Large intestine (tissue), 3 donors: ENCODE data around the gene PTPRD. TPM values are rescaled to one million over a fixed set of nuclear protein-coding genes. Genes with fewer than 3 reads are reported as not detected.

ENCODE experiments used
- DNase-seq, 2 donors: peaks; one replicate each; pipeline versions ENCODE4 v3.0.0 to v3.0.0-alpha.2; 2013
- H3K27ac ChIP-seq: one replicate; pipeline ENCODE4 v1.5.1; 2013; ENCODE audit warnings: low read length
- H3K27me3 ChIP-seq: 2 replicates; pipeline ENCODE4 v1.6.1; 2013; ENCODE audit warnings: low read length; ENCODE audit not compliant: control insufficient read depth, insufficient read depth
- H3K36me3 ChIP-seq: 2 replicates; pipeline ENCODE4 v1.6.1; 2013; ENCODE audit warnings: low read length; ENCODE audit not compliant: control insufficient read depth, insufficient read depth
- H3K4me1 ChIP-seq: one replicate; pipeline ENCODE4 v1.6.1; 2013; ENCODE audit warnings: low read length; ENCODE audit not compliant: control insufficient read depth, insufficient read depth
- H3K4me3 ChIP-seq: one replicate; pipeline ENCODE4 v1.5.1; 2013; ENCODE audit warnings: low read length
- H3K9me3 ChIP-seq: one replicate; pipeline ENCODE4 v1.6.1; 2013; ENCODE audit warnings: mild to moderate bottlenecking, low read depth, low read length, moderate library complexity; ENCODE audit not compliant: control insufficient read depth
- WGBS: methylation state at CpG from one replicate; pipeline ENCODE4 v1.1.5; 2013; ENCODE audit warnings: low lambda C conversion rate; ENCODE audit not compliant: insufficient coverage; 5-methylcytosine and 5-hydroxymethylcytosine counted together
- polyA plus RNA-seq: library from polyadenylated mRNA; unstranded; fragments of 120-200 nt; gene quantifications from one replicate; pipeline ENCODE4 v1.2.1, GENCODE V29; 2013

PTPRD gene
- polyA plus RNA-seq, 1 donor, result 12.0 TPM

GRCh38 chr9:10036095-10036494 lies 576.7 kb downstream of the PTPRD start:
- no peak overlapping the region for H3K4me3 ChIP-seq
- H3K36me3 ChIP-seq, result no peaks in the 10 kb centered on the region
- no peak for DNase-seq
- 70% methylated on average over 2 of the region's 2 CpGs for WGBS
- H3K4me1 ChIP-seq, result no peaks in the 10 kb centered on the region
- no peak overlapping the region for H3K27ac ChIP-seq
- H3K9me3 ChIP-seq, result no peaks in the 10 kb centered on the region
- no peaks in the 10 kb centered on the region for H3K27me3 ChIP-seq

DNA sequence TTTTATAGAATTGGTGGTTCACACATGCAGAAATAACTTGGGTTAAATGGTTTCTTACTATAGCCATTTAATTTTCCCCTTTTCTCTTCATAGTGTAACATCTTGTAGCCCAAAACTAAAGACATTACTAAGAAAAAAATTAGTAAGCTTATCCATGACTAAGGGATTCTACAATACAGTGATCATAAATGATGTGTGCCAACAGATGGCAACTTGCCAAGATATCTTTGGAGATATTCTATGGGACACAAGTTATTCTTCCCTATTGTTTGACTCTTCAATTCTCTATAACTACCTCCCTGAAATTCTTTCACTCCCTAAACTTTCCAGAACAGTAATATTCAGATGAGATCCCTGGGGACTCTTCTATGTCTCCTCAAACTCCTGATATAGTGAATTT lies 580.6 kb downstream of the PTPRD start:
- no peaks in the 10 kb centered on the region for H3K36me3 ChIP-seq
- DNase-seq, result no peak
- H3K4me3 ChIP-seq, result no peak overlapping the region
- no peaks in the 10 kb centered on the region for H3K9me3 ChIP-seq
- no peaks in the 10 kb centered on the region for H3K4me1 ChIP-seq
- no peak overlapping the region for H3K27ac ChIP-seq
- no peaks in the 10 kb centered on the region for H3K27me3 ChIP-seq

GRCh38 chr9:10026443-10026984 lies 586.3 kb downstream of the PTPRD start:
- WGBS, result 78% methylated on average over 3 of the region's 5 CpGs
- no peak overlapping the region for H3K27ac ChIP-seq
- H3K36me3 ChIP-seq, result no peaks in the 10 kb centered on the region
- no peaks in the 10 kb centered on the region for H3K9me3 ChIP-seq
- DNase-seq, result no peak
- no peaks in the 10 kb centered on the region for H3K27me3 ChIP-seq
- H3K4me1 ChIP-seq, result no peaks in the 10 kb centered on the region
- no peak overlapping the region for H3K4me3 ChIP-seq

DNA sequence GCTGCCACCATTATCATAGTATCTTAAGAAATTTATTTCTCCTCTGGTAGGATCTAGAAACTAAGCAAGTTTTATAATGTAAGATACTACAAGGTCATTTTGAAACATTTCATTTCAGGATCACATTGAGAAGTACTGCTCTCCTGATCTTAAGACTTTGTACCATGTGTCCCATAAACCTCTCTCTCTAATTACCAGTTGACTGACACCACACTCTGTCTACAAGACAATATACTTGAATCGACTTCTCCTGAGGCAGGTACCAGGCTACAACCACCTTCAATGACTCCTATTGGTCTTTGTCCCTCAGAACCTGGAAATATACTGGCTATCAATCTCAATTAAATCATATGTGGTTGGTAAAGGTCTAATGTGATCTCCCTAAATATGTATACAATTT lies 597.0 kb downstream of the PTPRD start:
- WGBS, result no CpG with 5 or more reads among the region's 1 CpG
- no peaks in the 10 kb centered on the region for H3K4me1 ChIP-seq
- DNase-seq, result no peak
- H3K27me3 ChIP-seq, result no peaks in the 10 kb centered on the region
- H3K9me3 ChIP-seq, result no peaks in the 10 kb centered on the region
- no peaks in the 10 kb centered on the region for H3K36me3 ChIP-seq
- no peak overlapping the region for H3K27ac ChIP-seq
- no peak overlapping the region for H3K4me3 ChIP-seq

DNA sequence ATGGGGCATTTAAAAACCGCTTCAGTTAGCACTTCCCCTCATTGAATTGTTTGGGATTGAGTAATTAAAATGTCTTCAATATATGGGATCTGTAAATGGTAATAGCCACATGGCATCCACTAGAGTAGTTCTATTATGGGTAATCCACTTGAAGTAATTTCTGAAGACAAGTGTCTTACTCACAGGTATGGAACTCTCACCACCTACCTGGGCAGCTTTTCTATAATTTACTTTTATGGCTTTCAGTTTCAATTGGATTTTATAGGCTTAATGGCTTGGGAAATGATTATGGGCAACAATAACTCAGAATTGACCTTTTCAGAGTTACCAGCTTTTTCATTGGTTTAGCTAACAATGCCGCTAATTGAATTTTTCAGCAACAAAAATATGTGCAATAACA lies 597.9 kb downstream of the PTPRD start:
- H3K36me3 ChIP-seq, result no peaks in the 10 kb centered on the region
- WGBS, result 86% methylated on average over 1 of the region's 2 CpGs

DNA sequence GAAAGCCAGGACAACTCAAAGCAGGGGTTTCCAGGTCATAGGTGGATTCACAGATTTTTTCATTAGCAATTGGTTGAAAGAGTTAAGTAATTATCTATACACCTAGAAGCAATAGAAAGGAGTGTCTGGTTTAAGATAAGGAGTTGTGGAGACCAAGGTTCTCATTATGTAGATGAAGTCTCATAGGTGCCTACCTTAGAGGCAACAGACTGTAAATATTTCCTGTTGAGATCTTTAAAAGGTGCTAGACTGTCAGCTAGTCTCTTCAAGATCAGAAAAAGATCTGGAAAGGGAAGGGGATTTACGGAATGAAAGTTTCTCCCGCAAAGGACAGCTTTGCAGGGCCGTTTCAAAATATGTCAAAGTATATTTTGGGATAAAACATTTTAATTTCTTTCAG lies 603.4 kb downstream of the PTPRD start:
- no peak for DNase-seq
- WGBS, result 80% methylated on average over 1 of the region's 3 CpGs
- Histone ChIP-seq H3K9me3 (no peaks in the 10 kb centered on the region), H3K27me3 (no peaks in the 10 kb centered on the region), H3K4me3 (no peak overlapping the region), H3K4me1 (no peaks in the 10 kb centered on the region), H3K36me3 (no peaks in the 10 kb centered on the region), H3K27ac (no peak overlapping the region)

More for the DNA sequence above, 597.9 kb downstream of the PTPRD start:
- Histone ChIP-seq H3K9me3 (no peaks in the 10 kb centered on the region), H3K4me3 (no peak overlapping the region), H3K27me3 (no peaks in the 10 kb centered on the region), H3K4me1 (no peaks in the 10 kb centered on the region), H3K27ac (no peak overlapping the region)
- DNase-seq, result no peak

- Histone ChIP-seq H3K9me3 (no peaks in the 10 kb centered on the region), H3K4me1 (no peaks in the 10 kb centered on the region), H3K27me3 (no peaks in the 10 kb centered on the region), H3K27ac (no peak overlapping the region), H3K36me3 (no peaks in the 10 kb centered on the region), H3K4me3 (no peak overlapping the region)
- WGBS, result no CpG with 5 or more reads among the region's 1 CpG
- no peak for DNase-seq
Measured at GRCh38 chr9:10008101-10008799, 604.6 kb downstream of the PTPRD start.

DNA sequence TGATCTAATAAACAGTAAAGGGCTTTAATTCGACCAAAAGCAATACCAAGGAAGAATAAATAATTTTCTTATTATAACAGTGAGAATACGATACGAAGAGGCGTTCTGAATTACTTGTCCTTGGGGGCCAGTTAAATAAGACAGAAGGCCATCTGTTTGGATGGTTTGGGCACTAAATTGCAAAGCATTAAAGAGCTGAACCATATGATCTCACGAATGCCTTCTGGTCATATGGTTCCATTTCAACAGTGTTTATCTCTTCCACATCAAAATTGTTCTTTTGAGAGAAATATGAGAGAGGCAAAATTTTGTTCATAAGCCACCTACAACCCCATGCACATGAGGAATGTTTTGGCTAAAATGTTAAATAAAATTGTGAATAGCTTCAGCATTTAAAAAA lies 605.4 kb downstream of the PTPRD start:
- H3K4me1 ChIP-seq, result no peaks in the 10 kb centered on the region
- no peak for DNase-seq
- no peak overlapping the region for H3K27ac ChIP-seq
- WGBS, result 43% methylated on average over 1 of the region's 5 CpGs
- H3K36me3 ChIP-seq, result no peaks in the 10 kb centered on the region
- no peaks in the 10 kb centered on the region for H3K27me3 ChIP-seq
- H3K9me3 ChIP-seq, result no peaks in the 10 kb centered on the region
- H3K4me3 ChIP-seq, result no peak overlapping the region

GRCh38 chr9:10005206-10005605 lies 607.6 kb downstream of the PTPRD start:
- Histone ChIP-seq H3K36me3 (no peaks in the 10 kb centered on the region), H3K9me3 (no peaks in the 10 kb centered on the region), H3K27ac (no peak overlapping the region), H3K27me3 (no peaks in the 10 kb centered on the region), H3K4me3 (no peak overlapping the region), H3K4me1 (no peaks in the 10 kb centered on the region)
- 45% methylated on average over 1 of the region's 4 CpGs for WGBS
- DNase-seq, result no peak

- Histone ChIP-seq H3K27ac (no peak overlapping the region), H3K36me3 (no peaks in the 10 kb centered on the region), H3K4me3 (no peak overlapping the region), H3K27me3 (no peaks in the 10 kb centered on the region), H3K4me1 (no peaks in the 10 kb centered on the region), H3K9me3 (no peaks in the 10 kb centered on the region)
- DNase-seq, result no peak
Measured at GRCh38 chr9:10003047-10003446, 609.8 kb downstream of the PTPRD start.

DNA sequence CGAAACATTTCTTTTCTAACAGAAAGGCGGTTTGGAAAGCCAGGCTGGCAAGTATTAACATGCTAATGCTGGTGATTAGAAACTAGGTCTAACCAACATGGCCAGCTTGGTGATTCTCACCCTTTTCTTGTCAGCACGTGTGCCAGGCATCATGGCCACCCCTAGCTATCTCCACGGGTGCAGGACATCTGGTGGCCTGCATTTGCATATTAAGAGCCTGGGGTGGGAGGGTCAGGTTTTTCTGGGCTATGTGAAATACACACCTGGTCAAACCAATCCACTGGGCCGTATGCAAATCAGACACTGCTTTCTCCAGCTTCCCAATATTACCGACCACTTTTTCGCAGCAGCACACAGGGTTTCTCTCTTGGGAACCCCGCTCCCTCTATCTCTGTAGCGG lies 612.1 kb downstream of the PTPRD start:
- no peak overlapping the region for H3K4me3 ChIP-seq
- DNase-seq, result no peak

More for the DNA sequence above, 612.1 kb downstream of the PTPRD start:
- no peaks in the 10 kb centered on the region for H3K27me3 ChIP-seq
- no peaks in the 10 kb centered on the region for H3K9me3 ChIP-seq
- no peaks in the 10 kb centered on the region for H3K36me3 ChIP-seq
- WGBS, result 92% methylated on average over 6 of the region's 9 CpGs
- no peaks in the 10 kb centered on the region for H3K4me1 ChIP-seq
- H3K27ac ChIP-seq, result no peak overlapping the region
